ENCODE data around the gene SHROOM4. TPM values are rescaled to one million over a fixed set of nuclear protein-coding genes. Genes with fewer than 3 reads are reported as not detected.

The SHROOM4 gene
- total and polyA plus RNA-seq, 9 of the 15 experiments (the other 6 are each of a cell fraction or from before 2014, with no cell fraction given): not detected

DNA sequence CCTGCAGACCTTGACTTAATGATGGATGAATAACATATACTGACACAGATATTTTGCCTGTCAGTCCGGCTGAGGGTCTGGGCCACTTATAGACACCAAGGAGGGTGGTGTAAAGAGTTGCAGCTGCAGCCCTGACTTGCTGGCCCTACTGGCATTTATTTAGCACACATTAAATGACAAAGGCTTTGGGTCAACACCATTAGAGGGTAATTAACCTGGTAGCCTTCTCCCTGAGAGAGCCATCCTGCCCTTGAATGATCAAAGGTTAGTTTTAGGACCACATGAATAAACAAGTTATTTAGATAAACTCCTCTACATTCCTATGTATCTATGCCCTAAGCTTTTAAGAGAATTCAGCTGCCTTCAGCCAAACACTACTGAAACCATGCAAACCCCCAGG is 232.6 kb downstream of the SHROOM4 start:
- CTCF ChIA-PET (ENCODE audit: low intra/inter-chr PET ratio): no interaction called here
- FAIRE-seq: no peak

More for the DNA sequence above, 232.6 kb downstream of the SHROOM4 start:
- WGBS (ENCODE audit: insufficient coverage, low coverage, missing lambda C conversion rate): 0% methylated on average over 1 of the region's 1 CpG
- Histone ChIP-seq H3K79me2 (ENCODE audit: control insufficient read depth, insufficient read depth, low read length) (no peaks in the 10 kb centered on the region), H3K4me2 (ENCODE audit: insufficient read depth, low read length) (no peak overlapping the region), H3K4me1 (replicated peaks in 1 of 2; ENCODE audit: control insufficient read depth in 2 of 2, insufficient read depth in 2 of 2, low read length in 2 of 2) (no peaks in the 10 kb centered on the region), H4K20me1 (replicated peaks; ENCODE audit: control insufficient read depth, insufficient read depth, low read length) (no peaks in the 10 kb centered on the region), H3K9me1 (ENCODE audit: control insufficient read depth, insufficient read depth, low read length) (no peaks in the 10 kb centered on the region), H2AFZ (ENCODE audit: low read depth, low read length) (no peak overlapping the region), H3K27ac (ENCODE audit: extremely low read depth, low read depth, low read length) (no peak overlapping the region), H3K36me3 (ENCODE audit: control insufficient read depth, insufficient read depth, low read length) (no peaks in the 10 kb centered on the region), H3K27me3 (ENCODE audit: control insufficient read depth in 2 of 2, insufficient read depth in 2 of 2, low read length in 2 of 2) (no peaks in the 10 kb centered on the region), H3K4me3 (no peak overlapping the region), H3K9ac (ENCODE audit: insufficient read depth in 1 of 2, low read depth in 2 of 2, low read length in 2 of 2) (no peak overlapping the region), H3K9me3 (replicated peaks; ENCODE audit: control insufficient read depth, insufficient read depth, low read depth, low read length) (no peaks in the 10 kb centered on the region)
- no peak for DNase-seq (ENCODE audit: extremely low read depth in 1 of 4, low spot score in 3 of 4)
- no peak for ATAC-seq
- TF ChIP-seq RAD21 (CRISPR knock-in tag; conservative IDR thresholded peaks at IDR 0.05 in 1 of 2, IDR thresholded peaks at IDR 0.05 in 1 of 2) (no peak), ELF1 (tag; IDR thresholded peaks at IDR 0.05) (no peak), RUNX1 (IDR thresholded peaks at IDR 0.05; ENCODE audit: low read depth) (no peak), NONO (IDR thresholded peaks at IDR 0.05; ENCODE audit: low read depth in 2 of 2, low read length in 1 of 2) (no peak), FOXJ3 (CRISPR knock-in tag; IDR thresholded peaks at IDR 0.05) (no peak), LCOR (CRISPR knock-in tag; IDR thresholded peaks at IDR 0.05) (no peak), BCOR (IDR thresholded peaks at IDR 0.05) (no peak), LARP7 (IDR thresholded peaks at IDR 0.05) (no peak), MAFF (IDR thresholded peaks at IDR 0.05; ENCODE audit: low read length) (no peak), PCBP2 (IDR thresholded peaks at IDR 0.05; ENCODE audit: low read depth, low read length, poor library complexity, severe bottlenecking) (no peak), STAT5A (IDR thresholded peaks at IDR 0.05; ENCODE audit: borderline replicate concordance, low read length) (no peak), NBN (IDR thresholded peaks at IDR 0.05; ENCODE audit: low read depth) (no peak), PML (IDR thresholded peaks at IDR 0.05; ENCODE audit: low read length) (no peak)
- TF ChIP-seq, protein P1, sequence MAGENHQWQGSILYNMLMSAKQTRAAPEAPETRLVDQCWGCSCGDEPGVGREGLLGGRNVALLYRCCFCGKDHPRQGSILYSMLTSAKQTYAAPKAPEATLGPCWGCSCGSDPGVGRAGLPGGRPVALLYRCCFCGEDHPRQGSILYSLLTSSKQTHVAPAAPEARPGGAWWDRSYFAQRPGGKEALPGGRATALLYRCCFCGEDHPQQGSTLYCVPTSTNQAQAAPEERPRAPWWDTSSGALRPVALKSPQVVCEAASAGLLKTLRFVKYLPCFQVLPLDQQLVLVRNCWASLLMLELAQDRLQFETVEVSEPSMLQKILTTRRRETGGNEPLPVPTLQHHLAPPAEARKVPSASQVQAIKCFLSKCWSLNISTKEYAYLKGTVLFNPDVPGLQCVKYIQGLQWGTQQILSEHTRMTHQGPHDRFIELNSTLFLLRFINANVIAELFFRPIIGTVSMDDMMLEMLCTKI (IDR thresholded peaks at IDR 0.05; ENCODE audit: partially characterized antibody): no peak
- TF ChIP-seq, protein P2, sequence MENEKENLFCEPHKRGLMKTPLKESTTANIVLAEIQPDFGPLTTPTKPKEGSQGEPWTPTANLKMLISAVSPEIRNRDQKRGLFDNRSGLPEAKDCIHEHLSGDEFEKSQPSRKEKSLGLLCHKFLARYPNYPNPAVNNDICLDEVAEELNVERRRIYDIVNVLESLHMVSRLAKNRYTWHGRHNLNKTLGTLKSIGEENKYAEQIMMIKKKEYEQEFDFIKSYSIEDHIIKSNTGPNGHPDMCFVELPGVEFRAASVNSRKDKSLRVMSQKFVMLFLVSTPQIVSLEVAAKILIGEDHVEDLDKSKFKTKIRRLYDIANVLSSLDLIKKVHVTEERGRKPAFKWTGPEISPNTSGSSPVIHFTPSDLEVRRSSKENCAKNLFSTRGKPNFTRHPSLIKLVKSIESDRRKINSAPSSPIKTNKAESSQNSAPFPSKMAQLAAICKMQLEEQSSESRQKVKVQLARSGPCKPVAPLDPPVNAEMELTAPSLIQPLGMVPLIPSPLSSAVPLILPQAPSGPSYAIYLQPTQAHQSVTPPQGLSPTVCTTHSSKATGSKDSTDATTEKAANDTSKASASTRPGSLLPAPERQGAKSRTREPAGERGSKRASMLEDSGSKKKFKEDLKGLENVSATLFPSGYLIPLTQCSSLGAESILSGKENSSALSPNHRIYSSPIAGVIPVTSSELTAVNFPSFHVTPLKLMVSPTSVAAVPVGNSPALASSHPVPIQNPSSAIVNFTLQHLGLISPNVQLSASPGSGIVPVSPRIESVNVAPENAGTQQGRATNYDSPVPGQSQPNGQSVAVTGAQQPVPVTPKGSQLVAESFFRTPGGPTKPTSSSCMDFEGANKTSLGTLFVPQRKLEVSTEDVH (IDR thresholded peaks at IDR 0.05; ENCODE audit: low read depth, partially characterized antibody): no peak
- TF ChIP-seq, protein P3, sequence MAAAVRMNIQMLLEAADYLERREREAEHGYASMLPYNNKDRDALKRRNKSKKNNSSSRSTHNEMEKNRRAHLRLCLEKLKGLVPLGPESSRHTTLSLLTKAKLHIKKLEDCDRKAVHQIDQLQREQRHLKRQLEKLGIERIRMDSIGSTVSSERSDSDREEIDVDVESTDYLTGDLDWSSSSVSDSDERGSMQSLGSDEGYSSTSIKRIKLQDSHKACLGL (CRISPR knock-in tag; IDR thresholded peaks at IDR 0.05; ENCODE audit: borderline replicate concordance, poor library complexity, severe bottlenecking): no peak
- POLR2A ChIA-PET: no interaction called here
- no TSS peak for BruUV-seq (replicated peaks)
- in situ Hi-C loops (cut with MboI): loop anchor here (25.0 kb wide), 2 partner anchors 369 to 1944 kb away; partner anchors contain the start of genes AKAP4 and CCNB3
- intact Hi-C loops (cut with micrococcal nuclease): loop anchor here (10.0 kb wide), 1 partner anchor 247 kb away; no protein-coding TSS in a partner anchor

All from K562 (cell line).